NB4 (cell line): ENCODE measurements around the gene SLC2A4RG.

Source experiments
- MYC ChIP-seq: IDR thresholded peaks from 2 replicates; pipeline ENCODE4 v1.6.1; 2011; ENCODE audit warnings: low read depth, low read length
- POLR2A ChIP-seq: IDR thresholded peaks from 2 replicates; pipeline ENCODE4 v1.6.1; 2011; ENCODE audit warnings: mild to moderate bottlenecking; ENCODE audit not compliant: insufficient read length; ENCODE audit errors: extremely low read depth
- TF ChIP-seq, protein P1 (sequence below): IDR thresholded peaks from one replicate; pipeline ENCODE4 v1.5.1; 2012; ENCODE audit warnings: low read depth, low read length
- TF ChIP-seq, protein P2 (sequence below): IDR thresholded peaks from 2 replicates; pipeline ENCODE4 v1.6.1; 2011; ENCODE audit warnings: low read depth, low read length

DNA sequence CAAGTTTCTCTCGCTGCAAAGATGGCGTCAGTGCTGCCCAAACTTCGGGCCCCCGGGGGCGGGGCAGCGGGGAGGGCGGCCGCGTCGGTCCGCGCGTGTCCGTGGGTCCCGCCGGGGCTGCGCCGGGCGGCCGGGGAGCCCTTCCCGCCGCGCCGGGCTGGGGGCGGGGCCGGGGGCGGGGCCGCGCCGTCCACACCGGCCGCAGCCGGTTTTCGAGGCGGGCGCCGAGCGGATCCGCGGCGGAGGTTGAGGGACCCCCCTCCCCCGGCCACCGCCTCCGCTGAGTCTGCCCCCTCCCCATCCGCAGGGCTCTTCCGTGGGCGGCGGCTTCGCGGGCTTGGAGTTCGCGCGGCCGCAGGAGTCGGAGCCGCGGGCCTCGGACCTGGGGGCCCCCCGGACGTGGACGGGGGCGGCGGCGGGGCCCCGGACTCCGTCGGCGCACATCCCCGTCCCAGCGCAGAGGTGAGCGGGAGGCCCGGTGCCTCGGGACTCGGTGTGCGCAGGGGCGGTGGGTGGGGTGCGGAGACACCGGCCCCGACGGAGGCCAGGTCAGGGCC lies 572 bp downstream of the SLC2A4RG start:
- TF ChIP-seq, protein P1, sequence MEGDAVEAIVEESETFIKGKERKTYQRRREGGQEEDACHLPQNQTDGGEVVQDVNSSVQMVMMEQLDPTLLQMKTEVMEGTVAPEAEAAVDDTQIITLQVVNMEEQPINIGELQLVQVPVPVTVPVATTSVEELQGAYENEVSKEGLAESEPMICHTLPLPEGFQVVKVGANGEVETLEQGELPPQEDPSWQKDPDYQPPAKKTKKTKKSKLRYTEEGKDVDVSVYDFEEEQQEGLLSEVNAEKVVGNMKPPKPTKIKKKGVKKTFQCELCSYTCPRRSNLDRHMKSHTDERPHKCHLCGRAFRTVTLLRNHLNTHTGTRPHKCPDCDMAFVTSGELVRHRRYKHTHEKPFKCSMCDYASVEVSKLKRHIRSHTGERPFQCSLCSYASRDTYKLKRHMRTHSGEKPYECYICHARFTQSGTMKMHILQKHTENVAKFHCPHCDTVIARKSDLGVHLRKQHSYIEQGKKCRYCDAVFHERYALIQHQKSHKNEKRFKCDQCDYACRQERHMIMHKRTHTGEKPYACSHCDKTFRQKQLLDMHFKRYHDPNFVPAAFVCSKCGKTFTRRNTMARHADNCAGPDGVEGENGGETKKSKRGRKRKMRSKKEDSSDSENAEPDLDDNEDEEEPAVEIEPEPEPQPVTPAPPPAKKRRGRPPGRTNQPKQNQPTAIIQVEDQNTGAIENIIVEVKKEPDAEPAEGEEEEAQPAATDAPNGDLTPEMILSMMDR, result no peak
- no peak for TF ChIP-seq POLR2A
- no peak for TF ChIP-seq MYC
- TF ChIP-seq, protein P2, sequence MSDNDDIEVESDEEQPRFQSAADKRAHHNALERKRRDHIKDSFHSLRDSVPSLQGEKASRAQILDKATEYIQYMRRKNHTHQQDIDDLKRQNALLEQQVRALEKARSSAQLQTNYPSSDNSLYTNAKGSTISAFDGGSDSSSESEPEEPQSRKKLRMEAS, result 0 out of 2 replicates have a peak, but pooled peaks have one; percentile 4
